H1 (cell line): ENCODE measurements around the gene INHA. TPM values are rescaled to one million over a fixed set of nuclear protein-coding genes. Genes with fewer than 3 reads are reported as not detected.

Experiments
- CTCF ChIA-PET: fragments of 300-600 bp; sonication (Branson Sonifier 250); formaldehyde crosslinking; loops from one replicate; lab custom pipeline; 2021; ENCODE audit not compliant: partially characterized antibody; lab: Charles Lee
- POLR2A ChIA-PET: fragments of 300-600 bp; sonication (Branson Sonifier 250); formaldehyde crosslinking; loops from one replicate; lab custom pipeline; 2021; ENCODE audit warnings: inconsistent platforms; ENCODE audit not compliant: partially characterized antibody; lab: Charles Lee
- DNase-seq, 2 experiments: peaks; one replicate each; pipeline versions ENCODE4 v3.0.0 to v3.0.0-alpha.2; 2010 to 2022; ENCODE audit warnings: low spot score in 2 of 2, low read depth in 1 of 2, mixed read lengths in 1 of 2
- FAIRE-seq: peaks from 2 replicates; lab custom pipeline; 2011; peaks lifted over from hg19 to GRCh38; lab: Jason Lieb, UNC
- H2AFZ ChIP-seq: 2 replicates; pipeline ENCODE4 v1.8.1; 2012; ENCODE audit warnings: low read length, inconsistent platforms
- H2AK5ac ChIP-seq: 2 replicates; pipeline ENCODE4 v1.6.1; 2013; ENCODE audit warnings: low read depth, low read length
- H2BK120ac ChIP-seq: replicated peaks from 2 replicates; pipeline ENCODE3; 2013; ENCODE audit warnings: low read depth, low read length, inconsistent platforms
- H2BK12ac ChIP-seq: 2 replicates; pipeline ENCODE4 v1.6.1; 2013; ENCODE audit warnings: low read depth, low read length
- H2BK15ac ChIP-seq: 2 replicates; pipeline ENCODE4 v1.6.1; 2013; ENCODE audit warnings: low read length
- H2BK20ac ChIP-seq: 2 replicates; pipeline ENCODE4 v1.6.1; 2013; ENCODE audit warnings: low read length
- H2BK5ac ChIP-seq: 2 replicates; pipeline ENCODE4 v1.6.1; 2013; ENCODE audit warnings: low read depth, low read length
- H3K14ac ChIP-seq: 2 replicates; pipeline ENCODE4 v1.6.1; 2013; ENCODE audit warnings: inconsistent platforms; ENCODE audit not compliant: insufficient read length
- H3K18ac ChIP-seq: 2 replicates; pipeline ENCODE4 v1.6.1; 2013; ENCODE audit warnings: low read length; ENCODE audit errors: extremely low read depth
- H3K23ac ChIP-seq: 2 replicates; pipeline ENCODE4 v1.6.1; 2013; ENCODE audit warnings: inconsistent platforms; ENCODE audit not compliant: insufficient read length
- H3K23me2 ChIP-seq: 2 replicates; pipeline ENCODE4 v1.6.1; 2013; ENCODE audit warnings: low read depth, low read length
- H3K27ac ChIP-seq: 2 replicates; pipeline ENCODE4 v1.6.1; 2011; ENCODE audit warnings: low read depth, low read length, inconsistent platforms
- H3K27me3 ChIP-seq, 4 experiments: replicated peaks in 1 of 4; 1 replicate in 1 of 4; 2 replicates in 3 of 4; pipeline versions ENCODE4 v1.6.1 to v1.8.1; 2011 to 2013; ENCODE audit warnings: low read length in 3 of 4, mild to moderate bottlenecking in 3 of 4, inconsistent platforms in 2 of 4, mixed read lengths in 2 of 4, moderate library complexity in 1 of 4; ENCODE audit not compliant: control insufficient read depth in 3 of 4, insufficient read depth in 3 of 4; ENCODE audit errors: extremely low read depth in 1 of 4
- H3K36me3 ChIP-seq, 4 experiments: 2 replicates each; pipeline versions ENCODE4 v1.6.1 to v1.8.1; 2011 to 2013; ENCODE audit warnings: mild to moderate bottlenecking in 4 of 4, low read length in 3 of 4, moderate library complexity in 2 of 4, control low read depth in 1 of 4, inconsistent platforms in 1 of 4; ENCODE audit not compliant: insufficient read depth in 4 of 4, control insufficient read depth in 2 of 4
- H3K4ac ChIP-seq: replicated peaks from 2 replicates; pipeline ENCODE3; 2013; ENCODE audit warnings: low read length, low read depth, mixed read lengths, inconsistent platforms; ENCODE audit not compliant: insufficient read length
- H3K4me1 ChIP-seq, 4 experiments: replicated peaks in 1 of 4; 1 replicate in 1 of 4; 2 replicates in 3 of 4; pipeline versions ENCODE4 v1.6.1 to v1.8.1; 2011 to 2013; ENCODE audit warnings: low read length in 3 of 4, inconsistent platforms in 2 of 4, mixed read lengths in 1 of 4; ENCODE audit not compliant: insufficient read depth in 4 of 4, control insufficient read depth in 3 of 4
- H3K4me2 ChIP-seq, 2 experiments: 2 replicates each; pipeline versions ENCODE4 v1.6.1 to v1.8.1; 2011 to 2013; ENCODE audit warnings: low read depth in 2 of 2, low read length in 2 of 2, control low read depth in 1 of 2, inconsistent platforms in 1 of 2, mild to moderate bottlenecking in 1 of 2; ENCODE audit not compliant: insufficient read depth in 1 of 2
- H3K4me3 ChIP-seq, 4 experiments: fragments of 200-600, 300-600 bp in 1 of 4; sonication (generic), shearing (Covaris generic), sonication (Bioruptor Twin) in 1 of 4; 2 replicates each; pipeline versions ENCODE4 v1.5.1 to v1.8.1; 2011 to 2016; ENCODE audit warnings: low read length in 4 of 4, low read depth in 3 of 4, control low read depth in 2 of 4, inconsistent platforms in 2 of 4, mild to moderate bottlenecking in 2 of 4, mixed read lengths in 1 of 4, moderate library complexity in 1 of 4; ENCODE audit not compliant: insufficient read depth in 2 of 4; ENCODE audit errors: extremely low read depth in 1 of 4
- H3K56ac ChIP-seq: replicated peaks from 2 replicates; pipeline ENCODE3; 2013; ENCODE audit warnings: low read depth, mild to moderate bottlenecking, mixed read lengths, low read length, inconsistent platforms; ENCODE audit not compliant: insufficient read length
- H3K79me1 ChIP-seq: 2 replicates; pipeline ENCODE4 v1.6.1; 2013; ENCODE audit warnings: low read depth, low read length, control low read depth
- H3K79me2 ChIP-seq, 2 experiments: 2 replicates each; pipeline versions ENCODE4 v1.6.1 to v1.8.1; 2012 to 2013; ENCODE audit warnings: low read length in 2 of 2, mild to moderate bottlenecking in 2 of 2, inconsistent platforms in 1 of 2; ENCODE audit not compliant: insufficient read depth in 2 of 2, control insufficient read depth in 1 of 2
- H3K9ac ChIP-seq, 4 experiments: replicated peaks in 1 of 4; 1 replicate in 1 of 4; 2 replicates in 3 of 4; pipeline versions ENCODE4 v1.6.1 to v1.8.1; 2011 to 2013; ENCODE audit warnings: low read depth in 3 of 4, low read length in 3 of 4, control low read depth in 2 of 4, mild to moderate bottlenecking in 2 of 4, moderate library complexity in 2 of 4, inconsistent platforms in 1 of 4; ENCODE audit errors: extremely low read depth in 1 of 4
- H3K9me3 ChIP-seq, 2 experiments: 2 replicates each; pipeline versions ENCODE4 v1.6.1 to v1.8.1; 2012 to 2013; ENCODE audit warnings: mild to moderate bottlenecking in 2 of 2, moderate library complexity in 2 of 2, control low read depth in 1 of 2, inconsistent platforms in 1 of 2, low read depth in 1 of 2, low read length in 1 of 2, mixed read lengths in 1 of 2; ENCODE audit not compliant: insufficient read depth in 2 of 2
- H4K20me1 ChIP-seq, 2 experiments: replicated peaks in 1 of 2; 2 replicates each; pipeline versions ENCODE3 to v1.8.1; 2011 to 2013; ENCODE audit warnings: inconsistent platforms in 2 of 2, low read length in 2 of 2, mild to moderate bottlenecking in 1 of 2; ENCODE audit not compliant: insufficient read depth in 2 of 2, control insufficient read depth in 1 of 2
- H4K5ac ChIP-seq: 2 replicates; pipeline ENCODE4 v1.6.1; 2013; ENCODE audit warnings: low read length, low read depth, mixed read lengths, inconsistent platforms; ENCODE audit not compliant: insufficient read length
- H4K8ac ChIP-seq: 2 replicates; pipeline ENCODE4 v1.8.0; 2013; ENCODE audit warnings: mild to moderate bottlenecking, moderate library complexity, low read length, inconsistent platforms; ENCODE audit not compliant: insufficient read depth; ENCODE audit errors: extremely low read depth
- H4K91ac ChIP-seq: replicated peaks from 2 replicates; pipeline ENCODE3; 2013; ENCODE audit warnings: low read length, mixed read lengths, inconsistent platforms; ENCODE audit not compliant: insufficient read length
- EZH2 ChIP-seq: fragments of 200-600 bp; sonication (generic); IDR thresholded peaks from 2 replicates; pipeline ENCODE4 v1.7.1; 2012; ENCODE audit warnings: low read depth, mild to moderate bottlenecking, moderate library complexity, low read length, inconsistent platforms; ENCODE audit not compliant: severe bottlenecking
- JUN ChIP-seq: IDR thresholded peaks from 2 replicates; pipeline ENCODE4 v1.6.1; 2011; ENCODE audit warnings: low read depth, mild to moderate bottlenecking, improper control_type of control experiment, low read length
- RAD21 ChIP-seq, 2 experiments: IDR thresholded peaks in 1 of 2; conservative IDR thresholded peaks in 1 of 2; 2 replicates each; pipeline ENCODE4 v1.6.1; 2011; ENCODE audit warnings: low read depth in 2 of 2, low read length in 2 of 2, improper control_type of control experiment in 1 of 2, inconsistent platforms in 1 of 2, mild to moderate bottlenecking in 1 of 2, moderate library complexity in 1 of 2
- WGBS, 2 experiments: shearing (Covaris generic) in 1 of 2; methylation state at CpG; one replicate each; pipeline versions ENCODE4 v1.1.6 to v1.1.7; 2013 to 2015; ENCODE audit warnings: low lambda C conversion rate in 2 of 2, mixed read lengths in 2 of 2, inconsistent platforms in 1 of 2, low coverage in 1 of 2, missing lambda C conversion rate in 1 of 2; ENCODE audit not compliant: insufficient replicate concordance in 2 of 2, insufficient coverage in 1 of 2, insufficient read length in 1 of 2; ENCODE audit errors: extremely low coverage in 1 of 2, missing lambda C conversion rate in 1 of 2; 5-methylcytosine and 5-hydroxymethylcytosine counted together
- polyA plus RNA-seq, 7 experiments: library from polyadenylated mRNA; depleted of rRNA in 3 of 7; stranded (reverse) in 5 of 7; unstranded in 2 of 7; fragments of >200 nt in 5 of 7; fragments of 200-250 nt in 2 of 7; gene quantifications; 1 replicate in 5 of 7; 2 replicates in 1 of 7; 4 replicates in 1 of 7; pipeline versions ENCODE4 v1.2.1 to v1.2.3, GENCODE V29; 2011 to 2013; ENCODE audit warnings: missing spikeins in 2 of 7, mixed read lengths in 2 of 7
- total RNA-seq: library from RNA; stranded (reverse); fragmentation: NEBNext Ultra II Directional; extraction: Animal tissue kit (Norgen Biotek cat#: 25700); gene quantifications from 2 replicates; pipeline ENCODE4 v1.2.1, GENCODE V29; 2021

Gene INHA
- total and polyA plus RNA-seq, 2 of the 8 experiments (the other 6 are each of a cell fraction or from before 2014, with no cell fraction given): 0.65 to 2.7 TPM

DNA sequence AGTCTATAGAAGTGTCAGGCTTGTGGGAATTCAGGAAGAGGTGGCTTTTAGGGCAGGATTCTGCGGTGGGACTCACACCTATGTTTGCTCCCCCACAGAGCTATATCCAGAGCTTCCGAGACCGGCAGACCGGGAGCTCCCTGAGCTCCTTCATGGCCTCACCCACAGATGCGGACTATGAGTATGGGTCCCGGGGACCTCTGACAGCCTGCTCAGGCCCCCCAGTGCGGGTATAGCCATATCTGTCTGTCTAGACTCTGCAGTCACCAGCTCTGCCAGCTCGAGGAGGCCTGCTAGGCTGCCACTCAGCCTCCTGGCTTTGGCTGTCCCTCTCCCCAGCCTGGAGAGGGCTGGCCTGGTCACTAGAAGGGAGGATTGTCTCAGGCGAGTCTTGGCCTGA, 22.5 kb upstream of the INHA start:
- Histone ChIP-seq H3K27me3 (peaks cover 0 to 18% (median 13%) of the 10 kb centered on the region in 4 experiments; a peak in 6 of 7 replicates), H3K4me3 (no peak overlapping the region), H4K20me1 (peaks cover 3 to 14% of the 10 kb centered on the region in 2 experiments), H3K4me2 (no peak overlapping the region), H3K79me2 (no peaks in the 10 kb centered on the region), H2BK120ac (no peak overlapping the region), H2BK12ac (no peak overlapping the region), H3K23ac (no peak overlapping the region), H3K14ac (no peak overlapping the region), H4K91ac (no peak overlapping the region), H3K18ac (no peak overlapping the region), H2BK5ac (no peak overlapping the region), H2BK20ac (no peak overlapping the region), H4K5ac (no peak overlapping the region), H4K8ac (no peak overlapping the region), H3K9ac (no peak overlapping the region), H2AK5ac (no peak overlapping the region), H3K36me3 (no peaks in the 10 kb centered on the region; a peak in 1 of 8 replicates), H3K4me1 (peaks cover 0 to 16% (median 8%) of the 10 kb centered on the region in 4 experiments; a peak in 6 of 7 replicates), H3K4ac (no peak overlapping the region), H2AFZ (no peak overlapping the region), H3K9me3 (no peaks in the 10 kb centered on the region), H2BK15ac (no peak overlapping the region), H3K79me1 (peaks cover 2% of the 10 kb centered on the region; the same call in 1 of the 2 replicates), H3K56ac (no peak overlapping the region), H3K23me2 (peaks cover 19% of the 10 kb centered on the region; the same call in 1 of the 2 replicates), H3K27ac (no peak overlapping the region)
- POLR2A ChIA-PET: interaction anchor here (1.0 to 3.6 kb wide), 2 partner anchors 9 to 23 kb away, joined by 3 to 21 read pairs; no protein-coding TSS in a partner anchor
- FAIRE-seq: no peak
- CTCF ChIA-PET: interaction anchor here (1.0 to 6.4 kb wide), 11 partner anchors 9 to 146 kb away, joined by 3 to 66 read pairs (median 4); partner anchors contain the start of genes INHA and OBSL1
- no peak for DNase-seq
- 95% methylated on average over 9 of the region's 9 CpGs; no CpG with 5 or more reads in 1 of the 2 experiments for WGBS, 2 experiments
- TF ChIP-seq RAD21 (IDR thresholded peaks at IDR 0.05 in 1 of 2, conservative IDR thresholded peaks at IDR 0.05 in 1 of 2; ENCODE audit: low read depth in 2 of 2, low read length in 2 of 2) (no peak), EZH2 (no peak), JUN (no peak)
